Measurements from ENCODE around the gene VAV2.

DNA sequence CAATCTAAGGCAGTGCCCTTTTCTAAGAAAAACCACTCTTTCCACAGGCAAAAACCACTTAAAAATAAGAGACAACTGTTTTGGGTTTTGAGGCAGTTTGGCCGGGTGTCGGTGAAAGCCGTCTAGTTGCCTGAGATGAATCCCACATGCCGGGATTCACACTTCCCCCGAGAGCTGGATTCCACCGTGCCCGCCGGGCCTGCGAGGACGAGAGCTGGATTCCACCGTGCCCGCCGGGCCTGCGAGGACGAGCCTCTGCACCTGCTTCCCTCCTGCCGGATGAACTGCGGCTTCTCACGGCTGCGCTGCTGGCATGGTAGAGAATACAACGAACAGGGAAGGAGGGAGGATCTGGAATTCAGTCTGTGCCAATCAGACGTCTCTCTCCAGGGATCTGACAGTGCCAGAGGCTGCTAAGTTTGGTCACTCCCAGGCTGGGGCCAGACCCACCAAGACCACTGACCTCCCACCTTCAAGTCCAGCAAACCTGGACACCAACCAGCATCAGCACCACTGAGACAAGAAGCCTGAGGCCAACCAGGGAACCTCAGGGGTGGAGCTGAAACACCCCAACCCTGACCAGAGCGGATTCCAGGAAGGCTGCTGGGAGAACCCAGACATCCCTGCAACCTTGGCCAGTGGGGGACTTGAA, 23.0 kb downstream of the VAV2 start:
- TF ChIP-seq EZH2 (IDR thresholded peaks at IDR 0.05; ENCODE audit: low read length, unreplicated experiment) = no peak
- TF ChIP-seq CTCF (conservative IDR thresholded peaks at IDR 0.05; ENCODE audit: low read depth, low read length) = no peak
- no peak for TF ChIP-seq EZH2phosphoT487 (IDR thresholded peaks at IDR 0.05; ENCODE audit: borderline replicate concordance, low read length)
